K562 (cell line): ENCODE results near the gene SCYL1. TPM values are rescaled to one million over a fixed set of nuclear protein-coding genes. Genes with fewer than 3 reads are reported as not detected.

Source experiments
- ATAC-seq: fragments of 200-7000 bp; cut with Tn5 transposase; 3 replicates; pipeline ENCODE4 v1.9.1; 2020; ENCODE audit warnings: moderate library complexity
- BruUV-seq: library from RNA; stranded (reverse); fragments of 400-500 nt; replicated peaks from 2 replicates; lab custom pipeline; 2021; lab: Mats Ljungman, UMichigan
- CTCF ChIA-PET: fragments of 300-600 bp; formaldehyde crosslinking; extraction: SDS; loops from one replicate; lab custom pipeline; 2021; ENCODE audit warnings: low intra/inter-chr PET ratio; lab: Yijun Ruan, JAX
- POLR2A ChIA-PET: fragments of 300-600, 350-650 bp; sonication (Branson Sonifier 250); formaldehyde crosslinking; extraction: SDS; loops from one replicate; lab custom pipeline; 2021; ENCODE audit warnings: antibody characterized with exemption, inconsistent platforms; lab: Yijun Ruan, JAX
- DNase-seq, 4 experiments: peaks; one replicate each; pipeline versions ENCODE4 v3.0.0 to v3.0.0-alpha.2; 2011 to 2018; ENCODE audit warnings: low spot score in 3 of 4, mixed read lengths in 3 of 4; ENCODE audit errors: extremely low read depth in 1 of 4
- FAIRE-seq: peaks from 2 replicates; lab custom pipeline; 2011; peaks lifted over from hg19 to GRCh38; lab: Jason Lieb, UNC
- H2AFZ ChIP-seq: 2 replicates; pipeline ENCODE4 v1.6.0; 2011; ENCODE audit warnings: low read depth, low read length, control low read depth, inconsistent platforms
- H3K27ac ChIP-seq: fragments of 200-600 bp; 3 replicates; pipeline ENCODE4 v1.8.0; 2011; ENCODE audit warnings: low read depth, mild to moderate bottlenecking, control low read depth, inconsistent platforms, low read length, moderate library complexity, mixed read lengths; ENCODE audit errors: extremely low read depth
- H3K27me3 ChIP-seq, 2 experiments: fragments of 300-600 bp in 1 of 2; 2 replicates in 1 of 2; 3 replicates in 1 of 2; pipeline versions ENCODE4 v1.6.0 to v1.8.0; 2011; ENCODE audit warnings: inconsistent platforms in 2 of 2, low read length in 2 of 2, mild to moderate bottlenecking in 1 of 2, mixed read lengths in 1 of 2, moderate library complexity in 1 of 2; ENCODE audit not compliant: control insufficient read depth in 2 of 2, insufficient read depth in 2 of 2
- H3K36me3 ChIP-seq: fragments of 300-600 bp; 3 replicates; pipeline ENCODE4 v1.8.0; 2011; ENCODE audit warnings: mild to moderate bottlenecking, low read length, inconsistent platforms; ENCODE audit not compliant: control insufficient read depth, insufficient read depth
- H3K4me1 ChIP-seq, 2 experiments: fragments of 200-600 bp in 1 of 2; replicated peaks in 1 of 2; 2 replicates in 1 of 2; 3 replicates in 1 of 2; pipeline versions ENCODE4 v1.5.1 to v1.8.0; 2011; ENCODE audit warnings: inconsistent platforms in 2 of 2, low read length in 2 of 2, mild to moderate bottlenecking in 1 of 2, mixed read lengths in 1 of 2, moderate library complexity in 1 of 2; ENCODE audit not compliant: control insufficient read depth in 2 of 2, insufficient read depth in 2 of 2
- H3K4me2 ChIP-seq: 2 replicates; pipeline ENCODE4 v1.6.1; 2011; ENCODE audit warnings: low read length, control low read depth, inconsistent platforms, mixed read lengths; ENCODE audit not compliant: insufficient read depth
- H3K4me3 ChIP-seq: fragments of 200-600 bp; sonication (generic), shearing (Covaris generic); 2 replicates; pipeline ENCODE4 v1.5.1; 2016; ENCODE audit warnings: control low read depth, inconsistent platforms
- H3K79me2 ChIP-seq: fragments of 200-600 bp; 3 replicates; pipeline ENCODE4 v1.8.0; 2011; ENCODE audit warnings: low read length, inconsistent platforms; ENCODE audit not compliant: control insufficient read depth, insufficient read depth
- H3K9ac ChIP-seq, 2 experiments: 2 replicates each; pipeline versions ENCODE4 v1.6.0 to v1.6.1; 2011; ENCODE audit warnings: low read depth in 2 of 2, low read length in 2 of 2, control low read depth in 1 of 2, inconsistent platforms in 1 of 2, mild to moderate bottlenecking in 1 of 2, mixed read lengths in 1 of 2; ENCODE audit not compliant: insufficient read depth in 1 of 2
- H3K9me1 ChIP-seq: one replicate; pipeline ENCODE4 v1.6.0; 2011; ENCODE audit warnings: inconsistent platforms, mild to moderate bottlenecking, low read length, moderate library complexity; ENCODE audit not compliant: control insufficient read depth, insufficient read depth
- H3K9me3 ChIP-seq: replicated peaks from 2 replicates; pipeline ENCODE4 v1.5.1; 2011; ENCODE audit warnings: low read depth, low read length, inconsistent platforms; ENCODE audit not compliant: control insufficient read depth, insufficient read depth
- H4K20me1 ChIP-seq: replicated peaks from 2 replicates; pipeline ENCODE4 v1.6.1; 2011; ENCODE audit warnings: low read length, inconsistent platforms, mixed read lengths; ENCODE audit not compliant: control insufficient read depth, insufficient read depth
- ARID1B ChIP-seq: fragments of 450-650 bp; IDR thresholded peaks from 2 replicates; pipeline ENCODE4 v1.6.1; 2016; ENCODE audit warnings: antibody characterized with exemption, mild to moderate bottlenecking, inconsistent platforms
- BRCA1 ChIP-seq, 2 experiments: fragments of 450-650 bp in 1 of 2; sonication (generic) in 1 of 2; formaldehyde crosslinking in 1 of 2; IDR thresholded peaks; 2 replicates each; pipeline versions ENCODE4 v1.5.0 to v1.6.1; 2017 to 2020; ENCODE audit warnings: mild to moderate bottlenecking in 1 of 2, missing genetic modification reagents in 1 of 2
- CEBPZ ChIP-seq: fragments of 150-350 bp; IDR thresholded peaks from 2 replicates; pipeline ENCODE4 v1.6.1; 2014; ENCODE audit warnings: low read depth, mild to moderate bottlenecking, low read length, borderline replicate concordance
- E2F6 ChIP-seq, 2 experiments: IDR thresholded peaks; 2 replicates each; pipeline ENCODE4 v1.6.1; 2011; ENCODE audit warnings: borderline replicate concordance in 1 of 2, control low read depth in 1 of 2, low read depth in 1 of 2, low read length in 1 of 2, mild to moderate bottlenecking in 1 of 2, mixed read lengths in 1 of 2, moderate library complexity in 1 of 2; ENCODE audit not compliant: insufficient read depth in 1 of 2, insufficient read length in 1 of 2, poor library complexity in 1 of 2, severe bottlenecking in 1 of 2; ENCODE audit errors: extremely low read depth in 1 of 2
- FOSL1 ChIP-seq: fragments of 200-800 bp; sonication (Bioruptor generic); conservative IDR thresholded peaks from 2 replicates; pipeline ENCODE4 v1.6.1; 2016; ENCODE audit warnings: missing genetic modification characterization, missing compliant biosample characterization
- NFIX ChIP-seq: fragments of 250-450 bp; sonication (Bioruptor Pico); IDR thresholded peaks from 2 replicates; pipeline ENCODE4 v1.4.0; 2020; ENCODE audit warnings: low read depth, mild to moderate bottlenecking, moderate library complexity
- NR1H2 ChIP-seq: sonication (generic); formaldehyde crosslinking; IDR thresholded peaks from 2 replicates; pipeline ENCODE4 v1.4.0; 2020; ENCODE audit warnings: mild to moderate bottlenecking, missing genetic modification reagents
- NR2C1 ChIP-seq, 2 experiments: fragments of 450-650 bp; IDR thresholded peaks; 2 replicates each; pipeline ENCODE4 v1.6.1; 2017; ENCODE audit warnings: mild to moderate bottlenecking in 2 of 2, antibody characterized with exemption in 1 of 2, inconsistent platforms in 1 of 2, missing compliant biosample characterization in 1 of 2, missing genetic modification characterization in 1 of 2
- NR4A1 ChIP-seq, 2 experiments: fragments of 250-450 bp in 1 of 2; fragments of 450-650 bp in 1 of 2; sonication (Bioruptor Pico) in 1 of 2; IDR thresholded peaks; 2 replicates each; pipeline versions ENCODE4 v1.4.0 to v1.6.1; 2016 to 2020; ENCODE audit warnings: mild to moderate bottlenecking in 2 of 2, missing compliant biosample characterization in 1 of 2, missing genetic modification characterization in 1 of 2, moderate library complexity in 1 of 2
- POLR2G ChIP-seq: fragments of 200-400 bp; formaldehyde crosslinking; IDR thresholded peaks from 2 replicates; pipeline ENCODE4 v1.6.1; 2017; ENCODE audit warnings: low read depth, mild to moderate bottlenecking, antibody characterized with exemption, low read length, moderate library complexity
- STAG1 ChIP-seq: sonication (generic); formaldehyde crosslinking; IDR thresholded peaks from 2 replicates; pipeline ENCODE4 v1.5.0; 2020; ENCODE audit warnings: missing genetic modification reagents, borderline replicate concordance
- TAF7 ChIP-seq: fragments of 450-650 bp; IDR thresholded peaks from 2 replicates; pipeline ENCODE4 v1.6.1; 2016; ENCODE audit warnings: missing genetic modification characterization, missing compliant biosample characterization
- ZC3H8 ChIP-seq: fragments of 450-650 bp; IDR thresholded peaks from 2 replicates; pipeline ENCODE4 v1.6.1; 2017
- ZNF347 ChIP-seq: fragments of 450-650 bp; formaldehyde crosslinking; IDR thresholded peaks from 2 replicates; pipeline ENCODE4 v1.4.0; 2020; ENCODE audit warnings: low read depth, mild to moderate bottlenecking, moderate library complexity
- ZNF561 ChIP-seq: fragments of 450-650 bp; formaldehyde crosslinking; conservative IDR thresholded peaks from 2 replicates; pipeline ENCODE4 v1.4.0; 2020; ENCODE audit warnings: mild to moderate bottlenecking, moderate library complexity
- ZNF780A ChIP-seq: fragments of 250-450 bp; sonication (Bioruptor Pico); IDR thresholded peaks from 2 replicates; pipeline ENCODE4 v1.5.0; 2021; ENCODE audit warnings: mild to moderate bottlenecking
- WGBS: fragments of 100-300 bp; shearing (Covaris generic); methylation state at CpG from one replicate; pipeline ENCODE4 v1.1.6; 2016; ENCODE audit warnings: low coverage, mixed read lengths; ENCODE audit not compliant: insufficient coverage; ENCODE audit errors: missing lambda C conversion rate; 5-methylcytosine and 5-hydroxymethylcytosine counted together
- in situ Hi-C: fragments of 300-500 bp; cut with MboI; formaldehyde crosslinking; loops from 4 replicates; pipeline ENCODE4 v1.15.0; 2018; ENCODE audit warnings: inconsistent platforms, mixed read lengths
- intact Hi-C: fragments of 100-400 bp; cut with micrococcal nuclease; formaldehyde crosslinking; loops from 2 replicates; pipeline ENCODE4 v1.14.2; 2022
- polyA plus RNA-seq, 8 experiments: library from polyadenylated mRNA; depleted of rRNA in 4 of 8; stranded (reverse) in 5 of 8; unstranded in 3 of 8; fragments of >200 nt; fragmentation: Nextera tagmentation in 2 of 8; fragmentation: Illumina TruSeq in 1 of 8; extraction: Ambion mirVana in 2 of 8; extraction: Trizol in 1 of 8; gene quantifications; 2 replicates each; pipeline versions ENCODE4 v1.2.1 to v1.2.3, GENCODE V29; 2011 to 2014; ENCODE audit warnings: inconsistent platforms in 1 of 8, missing spikeins in 1 of 8
- total RNA-seq, 7 experiments: library from RNA; depleted of rRNA in 6 of 7; stranded (reverse); fragments of >200 nt in 6 of 7; fragmentation: Illumina TruSeq in 2 of 7; extraction: Trizol in 2 of 7; gene quantifications; 2 replicates each; pipeline versions ENCODE4 v1.2.1 to v1.2.3, GENCODE V29; 2011 to 2021; ENCODE audit warnings: low replicate concordance in 1 of 7

SCYL1 gene
- total and polyA plus RNA-seq, 9 of the 15 experiments (the other 6 are each of a cell fraction or from before 2014, with no cell fraction given): 1.9 to 145 (median 57.6) TPM

- 79% methylated on average over 21 of the region's 22 CpGs for WGBS
- Histone ChIP-seq H3K9ac (peak overlapping the region; percentile 41 to 89; a peak in 3 of 4 replicates), H3K4me2 (peak overlapping the region; percentile 99), H3K9me1 (peaks cover 5% of the 10 kb centered on the region), H3K36me3 (peaks cover 25% of the 10 kb centered on the region), H3K9me3 (no peaks in the 10 kb centered on the region), H2AFZ (no peak overlapping the region), H3K79me2 (peaks cover 78% of the 10 kb centered on the region), H3K4me1 (peaks cover 63 to 91% of the 10 kb centered on the region in 2 experiments), H4K20me1 (peaks cover 6% of the 10 kb centered on the region), H3K4me3 (peak overlapping the region; percentile 88; the same call in 1 of the 2 replicates), H3K27me3 (no peaks in the 10 kb centered on the region; a peak in 1 of 5 replicates), H3K27ac (peak overlapping the region; percentile 30; the same call in 1 of the 3 replicates)
- in situ Hi-C loops: no loop called here
- FAIRE-seq: no peak
- ChIA-PET POLR2A (interaction anchor here (0.6 to 4.7 kb wide), 8 partner anchors 13 to 327 kb away, joined by 3 to 35 read pairs (median 5); partner anchors contain the start of genes FOSL1, MALAT1 and NEAT1), CTCF (interaction anchor here (6.5 kb wide), 1 partner anchor 33 kb away, joined by 63 read pairs; no protein-coding TSS in a partner anchor)
- BruUV-seq: no TSS peak
- no peak for ATAC-seq
- intact Hi-C loops: loop anchor here (1.0 to 5.0 kb wide), 4 partner anchors 15 to 101 kb away; partner anchors contain the start of genes SCYL1 and SIPA1
- DNase-seq: no peak
- no peak for TF ChIP-seq NR1H2 (CRISPR knock-in tag)
- TF ChIP-seq STAG1 (CRISPR knock-in tag): peak; percentile 25; the same call in 1 of the 2 replicates
- peak; percentile 54; the same call in 1 of the 2 replicates for TF ChIP-seq POLR2G
- TF ChIP-seq NR2C1 (IDR thresholded peaks at IDR 0.05): no peak
- no peak for TF ChIP-seq NR2C1 (tag; IDR thresholded peaks at IDR 0.05)
- no peak for TF ChIP-seq ZNF347 (CRISPR knock-in tag)
- no peak for TF ChIP-seq NFIX (CRISPR knock-in tag)
- TF ChIP-seq E2F6 (IDR thresholded peaks at IDR 0.05; ENCODE audit: borderline replicate concordance in 1 of 2, extremely low read depth in 1 of 2, insufficient read depth in 1 of 2, insufficient read length in 1 of 2, low read depth in 1 of 2, low read length in 1 of 2, poor library complexity in 1 of 2, severe bottlenecking in 1 of 2): no peak
- TF ChIP-seq ZNF561 (CRISPR knock-in tag): no peak
- TF ChIP-seq ZNF780A (CRISPR knock-in tag): no peak
- no peak for TF ChIP-seq TAF7
- TF ChIP-seq ZC3H8: no peak
- no peak for TF ChIP-seq CEBPZ
- 0 out of 2 replicates have a peak, but pooled peaks have one; percentile 71 for TF ChIP-seq NR4A1 (CRISPR knock-in tag; IDR thresholded peaks at IDR 0.05)
- TF ChIP-seq NR4A1 (tag; IDR thresholded peaks at IDR 0.05): no peak
- no peak for TF ChIP-seq ARID1B
- TF ChIP-seq FOSL1: no peak
- TF ChIP-seq BRCA1 (IDR thresholded peaks at IDR 0.05): no peak
- TF ChIP-seq BRCA1 (CRISPR knock-in tag; IDR thresholded peaks at IDR 0.05): 0 out of 2 replicates have a peak, but pooled peaks have one; percentile 44
Observed at GRCh38 chr11:65573391-65574079, 48.7 kb downstream of the SCYL1 start.
